ENCODE data around the gene GALNT12.

Gene GALNT12

GRCh38 chr9:98810102-98810842, 2.8 kb downstream of the GALNT12 start:
- no peak for TF ChIP-seq CTCF (conservative IDR thresholded peaks at IDR 0.05; ENCODE audit: low read length)
- no peak overlapping the region for H3K4me3 ChIP-seq (ENCODE audit: low read length)
- DNase-seq (ENCODE audit: low read depth), result no peak

DNA sequence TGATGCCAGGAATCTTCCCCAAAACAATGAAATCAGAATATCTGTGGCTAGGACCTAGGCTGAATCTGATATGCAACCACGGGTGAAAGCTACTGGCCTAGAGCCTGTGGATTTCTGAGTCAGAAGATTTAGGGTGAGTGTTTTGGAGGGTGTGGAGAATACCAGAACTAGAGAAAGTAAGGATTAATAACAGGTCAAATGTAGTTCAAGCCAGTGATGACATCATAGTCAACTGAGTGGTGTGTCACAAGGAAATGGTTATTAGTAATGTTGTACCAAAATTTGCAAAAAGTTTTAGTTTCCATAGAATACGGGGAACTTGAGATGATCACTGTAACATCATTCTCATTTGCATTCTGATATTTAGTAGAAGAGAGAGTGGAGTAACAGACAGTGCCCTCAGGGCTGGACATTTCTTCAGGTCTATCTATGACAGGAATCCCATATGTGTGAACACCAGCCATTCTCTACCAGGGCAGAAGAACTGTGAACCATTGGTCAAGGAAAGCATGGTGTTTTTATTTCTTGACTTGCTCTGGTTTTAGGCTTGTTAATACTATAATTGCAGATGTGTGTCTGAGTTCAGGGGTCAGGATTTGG, 3.7 kb downstream of the GALNT12 start:
- peak; percentile 88 for DNase-seq (ENCODE audit: low read depth)
- no peak for TF ChIP-seq CTCF (conservative IDR thresholded peaks at IDR 0.05; ENCODE audit: low read length)
- no peak overlapping the region for H3K4me3 ChIP-seq (ENCODE audit: low read length)

- H3K4me3 ChIP-seq (ENCODE audit: low read length), result no peak overlapping the region
- no peak for DNase-seq (ENCODE audit: low read depth)
- no peak for TF ChIP-seq CTCF (conservative IDR thresholded peaks at IDR 0.05; ENCODE audit: low read length)
Observed at GRCh38 chr9:98815391-98815951, 8.0 kb downstream of the GALNT12 start.

DNA sequence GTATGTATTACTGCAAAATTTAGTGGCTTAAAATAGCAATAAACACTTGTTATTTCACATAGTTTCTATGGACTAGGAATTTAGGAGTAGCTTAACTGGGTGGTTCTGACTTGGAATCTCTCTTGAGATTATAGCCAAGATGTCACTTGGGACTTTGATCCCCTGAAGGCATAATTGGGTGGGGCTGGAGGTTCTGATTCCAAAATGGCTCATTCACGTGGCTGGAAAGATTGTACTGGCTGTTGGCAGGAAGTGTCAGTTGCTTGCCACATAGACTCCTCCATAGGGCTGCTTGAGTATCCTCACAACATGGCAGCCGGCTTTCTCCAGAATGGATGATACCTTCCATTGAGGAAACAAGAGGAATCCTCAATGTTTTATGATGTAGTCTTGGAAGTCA, 11.3 kb downstream of the GALNT12 start:
- TF ChIP-seq CTCF (conservative IDR thresholded peaks at IDR 0.05; ENCODE audit: low read length), result no peak
- no peak overlapping the region for H3K4me3 ChIP-seq (ENCODE audit: low read length)
- DNase-seq (ENCODE audit: low read depth), result no peak

DNA sequence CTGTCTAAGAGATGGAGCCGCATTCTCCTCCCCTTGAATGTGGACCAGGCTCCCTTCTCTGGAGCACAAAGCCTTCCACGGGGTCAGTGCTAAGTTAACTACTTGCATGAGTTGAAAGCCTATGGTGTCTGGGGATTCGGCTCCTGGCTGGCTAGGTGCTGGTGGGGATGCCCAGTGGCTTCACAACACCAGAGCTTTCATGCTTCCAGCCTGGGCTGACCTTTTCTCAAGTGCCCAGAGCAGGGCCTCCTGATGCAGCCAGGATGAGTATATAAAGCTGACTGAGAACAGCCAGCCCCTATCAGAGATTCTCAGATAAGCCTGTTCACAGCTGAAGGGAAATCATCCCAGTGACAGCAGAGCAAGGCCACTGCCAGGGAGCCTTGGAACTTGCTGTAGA, 11.8 kb downstream of the GALNT12 start:
- DNase-seq (ENCODE audit: low read depth), result no peak
- no peak overlapping the region for H3K4me3 ChIP-seq (ENCODE audit: low read length)
- no peak for TF ChIP-seq CTCF (conservative IDR thresholded peaks at IDR 0.05; ENCODE audit: low read length)

- no peak for TF ChIP-seq CTCF (conservative IDR thresholded peaks at IDR 0.05; ENCODE audit: low read length)
- H3K4me3 ChIP-seq (ENCODE audit: low read length), result no peak overlapping the region
- DNase-seq (ENCODE audit: low read depth), result no peak
Observed at GRCh38 chr9:98821831-98822230, 14.4 kb downstream of the GALNT12 start.

- DNase-seq (ENCODE audit: low read depth), result no peak
- no peak overlapping the region for H3K4me3 ChIP-seq (ENCODE audit: low read length)
- no peak for TF ChIP-seq CTCF (conservative IDR thresholded peaks at IDR 0.05; ENCODE audit: low read length)
Observed at GRCh38 chr9:98822661-98823060, 15.2 kb downstream of the GALNT12 start.

Measured in AG10803 (cell line).